GM19193 (cell line): ENCODE data around the gene TMEFF2.

ENCODE experiments used
- POLR2A ChIP-seq: IDR thresholded peaks from 4 replicates; pipeline ENCODE4 v1.6.1; 2011; ENCODE audit not compliant: insufficient read depth, insufficient read length; ENCODE audit errors: extremely low read depth

The TMEFF2 gene

GRCh38 chr2:192069417-192069816, 125.3 kb downstream of the TMEFF2 start:
- no peak for TF ChIP-seq POLR2A

GRCh38 chr2:192068966-192069365, 125.8 kb downstream of the TMEFF2 start:
- no peak for TF ChIP-seq POLR2A

- no peak for TF ChIP-seq POLR2A
Measured at GRCh38 chr2:192067631-192068030, 127.1 kb downstream of the TMEFF2 start.

GRCh38 chr2:192064459-192064858, 130.3 kb downstream of the TMEFF2 start:
- no peak for TF ChIP-seq POLR2A

GRCh38 chr2:192060161-192060560, 134.6 kb downstream of the TMEFF2 start:
- no peak for TF ChIP-seq POLR2A

GRCh38 chr2:192059266-192059665, 135.5 kb downstream of the TMEFF2 start:
- no peak for TF ChIP-seq POLR2A

- no peak for TF ChIP-seq POLR2A
Measured at GRCh38 chr2:192053921-192054320, 140.8 kb downstream of the TMEFF2 start.

- TF ChIP-seq POLR2A: no peak
Measured at GRCh38 chr2:192051533-192051932, 143.2 kb downstream of the TMEFF2 start.

- no peak for TF ChIP-seq POLR2A
Measured at GRCh38 chr2:192049362-192049761, 145.4 kb downstream of the TMEFF2 start.

GRCh38 chr2:192047315-192048107, 147.2 kb downstream of the TMEFF2 start:
- no peak for TF ChIP-seq POLR2A

GRCh38 chr2:192044496-192044895, 150.2 kb downstream of the TMEFF2 start:
- no peak for TF ChIP-seq POLR2A

GRCh38 chr2:192043216-192043870, 151.4 kb downstream of the TMEFF2 start:
- TF ChIP-seq POLR2A: no peak

GRCh38 chr2:192042126-192042525, 152.6 kb downstream of the TMEFF2 start:
- TF ChIP-seq POLR2A: no peak

GRCh38 chr2:192038110-192038509, 156.6 kb downstream of the TMEFF2 start:
- no peak for TF ChIP-seq POLR2A

GRCh38 chr2:192035731-192036442, 158.8 kb downstream of the TMEFF2 start:
- no peak for TF ChIP-seq POLR2A
